Mammary epithelial cell (primary cell): ENCODE results near the gene PARD3.

Experiments
- EZH2 ChIP-seq: IDR thresholded peaks from 2 replicates; pipeline ENCODE4 v1.6.1; 2012; ENCODE audit warnings: low read length, inconsistent platforms, borderline replicate concordance
- TF ChIP-seq, protein P1 (sequence below), 2 donors: IDR thresholded peaks in 1 of 2; conservative IDR thresholded peaks in 1 of 2; 2 replicates each; pipeline ENCODE4 v1.5.1; 2011 to 2012; ENCODE audit warnings: inconsistent platforms in 2 of 2, low read length in 2 of 2, mild to moderate bottlenecking in 2 of 2, control low read depth in 1 of 2, low read depth in 1 of 2; ENCODE audit not compliant: insufficient read depth in 1 of 2; ENCODE audit errors: extremely low read depth in 1 of 2

DNA sequence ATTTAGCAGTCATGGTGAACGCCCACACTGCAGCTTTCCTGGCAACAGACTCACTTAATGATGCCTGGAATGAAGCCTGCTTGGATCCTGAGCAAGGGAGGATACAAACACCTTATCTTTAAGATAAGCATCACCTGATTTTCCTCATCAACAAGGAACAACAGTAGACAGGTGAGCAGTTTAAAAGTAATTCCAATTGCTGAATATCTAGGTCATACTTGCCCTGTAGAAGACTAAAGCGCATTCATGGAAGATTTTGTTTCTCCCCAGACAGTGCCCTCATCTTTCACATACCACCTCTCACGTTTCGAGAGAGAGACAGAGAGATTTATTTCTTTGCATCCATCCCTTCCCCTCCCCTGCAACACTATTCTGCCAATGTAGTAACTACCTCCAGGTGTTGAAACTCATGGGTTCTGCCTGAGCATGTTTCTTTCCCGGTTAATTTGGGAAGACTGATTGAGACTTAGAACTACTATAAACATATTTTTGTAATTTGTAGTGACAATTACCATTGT is 660.7 kb downstream of the PARD3 start:
- TF ChIP-seq, protein P1, sequence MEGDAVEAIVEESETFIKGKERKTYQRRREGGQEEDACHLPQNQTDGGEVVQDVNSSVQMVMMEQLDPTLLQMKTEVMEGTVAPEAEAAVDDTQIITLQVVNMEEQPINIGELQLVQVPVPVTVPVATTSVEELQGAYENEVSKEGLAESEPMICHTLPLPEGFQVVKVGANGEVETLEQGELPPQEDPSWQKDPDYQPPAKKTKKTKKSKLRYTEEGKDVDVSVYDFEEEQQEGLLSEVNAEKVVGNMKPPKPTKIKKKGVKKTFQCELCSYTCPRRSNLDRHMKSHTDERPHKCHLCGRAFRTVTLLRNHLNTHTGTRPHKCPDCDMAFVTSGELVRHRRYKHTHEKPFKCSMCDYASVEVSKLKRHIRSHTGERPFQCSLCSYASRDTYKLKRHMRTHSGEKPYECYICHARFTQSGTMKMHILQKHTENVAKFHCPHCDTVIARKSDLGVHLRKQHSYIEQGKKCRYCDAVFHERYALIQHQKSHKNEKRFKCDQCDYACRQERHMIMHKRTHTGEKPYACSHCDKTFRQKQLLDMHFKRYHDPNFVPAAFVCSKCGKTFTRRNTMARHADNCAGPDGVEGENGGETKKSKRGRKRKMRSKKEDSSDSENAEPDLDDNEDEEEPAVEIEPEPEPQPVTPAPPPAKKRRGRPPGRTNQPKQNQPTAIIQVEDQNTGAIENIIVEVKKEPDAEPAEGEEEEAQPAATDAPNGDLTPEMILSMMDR (conservative IDR thresholded peaks at IDR 0.05 in 1 of 2, IDR thresholded peaks at IDR 0.05 in 1 of 2; ENCODE audit: extremely low read depth in 1 of 2, insufficient read depth in 1 of 2, low read depth in 1 of 2, low read length in 2 of 2): no peak
- no peak for TF ChIP-seq EZH2
